GM15510 (cell line): ENCODE data around the gene SLC47A2.

Experiments
- POLR2A ChIP-seq: IDR thresholded peaks from 3 replicates; pipeline ENCODE4 v1.6.1; 2011; ENCODE audit warnings: borderline replicate concordance; ENCODE audit not compliant: insufficient read length; ENCODE audit errors: extremely low read depth

Gene SLC47A2

DNA sequence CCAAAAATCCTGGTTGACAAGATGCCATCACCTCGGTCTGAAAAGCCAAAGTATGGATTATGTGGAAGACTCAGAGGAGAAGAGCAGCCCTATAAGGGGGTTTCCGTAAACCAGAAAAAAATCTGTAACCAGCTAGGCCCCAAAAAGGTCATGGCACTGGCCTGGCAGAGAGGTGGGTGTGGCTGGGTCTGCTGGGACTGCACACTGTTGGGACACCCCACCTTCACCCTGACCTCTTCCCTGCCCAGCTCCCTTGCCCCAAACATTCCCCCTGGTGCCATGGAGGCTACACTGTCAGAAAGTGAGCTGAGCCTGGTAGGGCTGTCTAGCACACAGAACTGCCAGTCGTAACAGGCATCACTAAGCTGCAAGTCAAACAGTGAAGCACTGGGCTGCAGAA lies 6.5 kb downstream of the SLC47A2 start:
- TF ChIP-seq POLR2A: no peak

DNA sequence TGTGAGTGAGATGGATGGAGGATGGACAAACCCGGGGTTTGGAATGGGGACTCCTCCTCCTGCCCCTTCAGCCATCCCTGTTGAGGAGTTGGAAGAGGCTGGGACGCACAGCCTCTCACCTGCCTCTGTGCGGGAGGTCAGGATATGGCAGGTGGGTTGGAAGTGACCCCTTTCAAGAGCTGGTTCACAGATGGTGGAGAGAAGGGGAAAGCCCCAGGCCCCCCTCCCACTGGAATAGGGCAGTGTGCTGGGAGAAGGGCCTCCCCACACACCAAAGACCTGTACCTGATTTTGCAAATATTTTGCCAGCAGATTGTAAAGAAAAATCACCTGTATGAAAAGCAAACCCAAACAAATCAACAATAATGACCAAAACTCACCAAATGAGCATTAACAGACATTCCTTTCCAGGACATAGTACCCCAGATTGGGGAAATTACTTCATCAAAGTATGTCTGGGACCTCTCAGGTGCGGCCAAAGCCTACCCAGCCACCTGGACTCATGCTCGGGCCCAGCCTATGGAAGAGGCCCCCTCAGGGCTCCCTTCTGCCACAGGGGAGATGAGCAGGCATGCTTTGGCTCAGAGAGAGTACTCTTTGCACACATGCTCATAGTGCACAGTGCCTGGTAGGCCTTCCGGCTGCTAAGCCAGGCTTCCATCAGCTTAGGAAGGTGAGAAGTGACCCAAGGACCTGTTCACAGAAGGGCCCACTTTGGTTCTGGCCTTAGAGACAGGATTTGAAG lies 7.8 kb downstream of the SLC47A2 start:
- no peak for TF ChIP-seq POLR2A

DNA sequence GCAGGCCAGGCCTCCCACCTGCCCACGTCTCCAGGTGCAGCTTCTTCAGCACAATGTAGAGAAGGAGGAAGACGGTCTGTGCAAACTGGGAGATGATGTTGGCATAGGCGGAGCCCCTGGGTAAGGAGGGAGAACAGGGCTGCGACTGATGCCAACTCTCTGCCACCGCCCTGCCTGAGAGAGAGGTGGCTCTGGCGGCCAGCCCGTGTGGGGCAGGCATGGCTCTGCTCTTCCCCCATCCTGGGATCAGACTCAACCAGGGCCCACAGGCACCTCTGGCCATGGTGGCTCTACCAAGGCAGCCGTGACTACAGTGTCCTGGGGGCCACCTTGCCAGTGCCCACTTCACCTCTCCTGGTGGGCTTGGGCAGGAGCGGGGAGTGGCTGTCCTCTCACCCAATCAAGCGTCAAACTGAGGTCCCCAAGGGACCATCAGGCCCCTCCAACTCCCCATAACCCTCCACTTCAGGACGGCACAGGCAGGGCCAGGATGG lies 8.6 kb downstream of the SLC47A2 start:
- no peak for TF ChIP-seq POLR2A

DNA sequence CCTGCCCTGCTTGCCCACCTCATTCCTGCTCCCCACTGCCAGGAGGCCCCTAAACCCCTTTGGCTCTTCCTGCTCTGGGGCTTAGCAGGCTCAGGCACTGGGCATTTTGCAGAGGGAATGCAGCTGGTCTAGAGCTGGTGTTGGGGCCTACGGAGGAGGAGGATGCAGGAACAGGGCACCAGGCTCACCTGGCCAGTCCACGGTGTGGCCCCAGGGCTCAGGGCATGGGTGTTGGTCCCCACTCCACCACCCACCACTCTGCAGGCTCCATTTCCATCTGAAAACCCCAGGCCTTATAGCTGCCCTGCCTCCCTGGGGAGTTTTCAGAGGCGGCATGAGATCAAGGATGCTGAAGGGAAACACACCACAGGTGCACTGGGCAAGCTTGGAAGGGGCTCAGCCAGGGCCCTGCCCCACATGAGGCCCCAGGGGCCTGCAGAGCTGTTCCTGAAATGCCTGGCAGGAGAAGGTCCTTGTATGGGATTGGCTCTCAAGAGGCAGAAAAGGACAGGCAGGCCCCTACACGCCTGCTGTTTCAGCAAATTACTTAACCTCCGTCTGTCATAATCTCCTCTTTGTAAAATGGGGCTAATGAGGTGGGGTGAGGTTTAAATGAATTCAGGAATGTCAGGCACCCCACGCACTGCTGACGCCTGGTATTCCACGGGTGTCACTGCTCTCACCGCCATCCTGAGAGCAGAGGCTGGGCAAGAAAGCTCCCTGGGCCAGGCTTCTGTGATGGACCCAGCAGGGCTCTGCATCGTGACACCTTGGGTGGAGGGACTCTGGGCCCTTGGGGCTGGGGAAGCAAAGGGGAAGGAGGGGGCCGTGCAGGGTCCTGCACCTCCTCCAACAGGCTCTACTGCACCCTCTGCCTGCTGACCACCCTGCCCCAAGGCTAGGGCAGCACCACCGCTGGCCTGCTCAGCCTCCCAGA lies 9.3 kb downstream of the SLC47A2 start:
- no peak for TF ChIP-seq POLR2A

DNA sequence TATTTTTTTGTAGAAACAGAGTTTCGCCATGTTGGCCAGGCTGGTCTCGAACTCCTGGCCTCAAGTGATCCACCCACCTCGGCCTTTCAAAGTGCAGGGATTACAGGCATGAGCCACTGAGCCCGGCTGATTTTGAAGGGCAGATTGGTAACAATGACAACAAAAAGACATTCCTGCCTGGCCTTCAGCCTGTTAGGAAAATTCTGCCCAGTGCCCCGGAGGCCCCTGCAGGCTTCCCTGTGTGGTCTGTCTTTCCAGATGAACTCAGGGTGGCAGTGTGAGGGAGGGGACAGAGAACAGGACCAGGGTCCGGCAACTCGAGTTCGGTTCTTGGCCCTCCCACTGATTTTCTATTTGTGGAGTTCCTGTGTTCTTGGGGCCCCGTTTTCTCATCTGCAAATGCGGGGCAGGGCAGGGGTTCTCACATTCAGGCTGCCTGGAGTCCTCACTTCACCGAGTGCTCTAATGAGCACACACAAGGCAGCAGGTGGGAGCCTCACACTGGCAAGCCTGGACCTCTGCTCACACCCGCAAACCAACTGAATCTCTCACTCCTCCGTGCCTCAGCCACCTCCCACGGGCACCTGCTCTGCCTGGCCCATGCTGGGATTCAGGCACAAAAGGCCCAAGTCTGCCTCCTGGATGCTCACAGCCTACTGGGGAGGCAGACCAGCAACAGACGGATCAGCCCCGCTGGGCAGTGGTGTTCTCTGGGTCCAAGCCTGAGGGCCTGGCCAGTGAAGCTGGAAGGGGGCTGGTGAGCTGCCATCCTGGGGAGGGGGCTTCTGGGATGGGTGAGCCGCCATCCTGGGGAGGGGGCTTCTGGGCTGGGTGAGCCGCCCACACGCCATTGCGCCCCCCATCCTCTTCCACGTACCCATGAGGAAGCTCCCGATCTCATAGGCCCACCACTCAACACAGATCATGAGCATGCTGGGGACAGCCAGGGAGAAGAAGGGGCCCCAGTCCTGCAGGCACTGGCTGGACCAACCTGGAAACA lies 10.3 kb downstream of the SLC47A2 start:
- TF ChIP-seq POLR2A: no peak

DNA sequence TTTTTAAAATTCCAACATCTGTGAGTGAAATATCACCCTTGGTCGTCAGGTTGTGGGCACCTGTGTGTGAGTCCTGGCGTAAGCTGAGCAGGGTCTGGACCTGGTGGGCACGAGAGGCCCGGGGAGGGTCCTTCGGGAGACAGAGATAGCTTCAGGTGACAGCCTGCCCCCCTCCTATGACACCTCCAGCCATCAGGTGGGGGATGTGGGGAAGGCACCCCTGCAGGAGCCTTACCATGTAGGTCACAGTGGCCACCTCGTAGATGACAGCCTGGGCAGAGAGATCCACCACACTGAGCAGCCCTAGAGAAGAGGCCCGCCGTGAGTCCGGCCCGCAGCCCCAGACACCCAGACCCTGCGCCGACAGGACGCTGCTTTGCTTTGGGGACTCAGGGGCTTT lies 11.2 kb downstream of the SLC47A2 start:
- no peak for TF ChIP-seq POLR2A

DNA sequence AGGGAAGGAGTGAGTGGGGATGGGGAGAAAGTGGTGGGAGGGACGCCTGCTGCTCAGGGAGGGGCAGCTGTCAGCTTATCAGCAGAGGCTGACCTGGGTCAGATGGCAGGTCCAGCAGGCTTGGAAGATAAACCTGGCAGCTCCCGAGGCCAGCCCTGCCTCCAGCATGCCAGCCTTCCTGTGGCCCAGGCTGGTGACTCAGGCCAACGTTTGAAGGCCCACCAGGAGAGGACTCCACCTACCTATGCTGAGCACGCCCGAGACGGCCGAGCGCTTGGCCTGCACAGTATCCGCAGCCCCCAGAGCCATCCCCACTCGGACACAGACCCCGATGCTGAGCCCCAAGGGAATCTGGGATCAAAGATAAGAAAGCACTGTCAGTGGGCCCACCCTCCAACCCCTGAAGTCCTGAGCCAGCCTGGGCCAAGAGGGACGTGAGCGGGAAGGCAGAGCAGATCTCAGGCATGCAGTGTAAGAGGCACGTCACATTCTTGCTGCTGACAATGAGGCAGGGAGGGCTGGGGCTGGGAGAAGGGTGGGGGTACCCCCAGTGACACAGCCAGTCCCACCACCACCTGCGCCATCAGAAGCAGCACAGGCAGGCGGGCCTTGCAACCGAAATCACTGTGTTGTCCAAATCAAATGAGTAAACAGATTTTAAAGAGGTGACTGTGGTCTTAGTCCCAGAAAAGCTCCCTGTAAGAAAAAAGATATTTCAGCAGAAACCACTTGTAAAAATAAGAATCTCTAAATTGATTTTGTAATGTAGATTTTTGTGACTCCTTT lies 12.4 kb downstream of the SLC47A2 start:
- no peak for TF ChIP-seq POLR2A

DNA sequence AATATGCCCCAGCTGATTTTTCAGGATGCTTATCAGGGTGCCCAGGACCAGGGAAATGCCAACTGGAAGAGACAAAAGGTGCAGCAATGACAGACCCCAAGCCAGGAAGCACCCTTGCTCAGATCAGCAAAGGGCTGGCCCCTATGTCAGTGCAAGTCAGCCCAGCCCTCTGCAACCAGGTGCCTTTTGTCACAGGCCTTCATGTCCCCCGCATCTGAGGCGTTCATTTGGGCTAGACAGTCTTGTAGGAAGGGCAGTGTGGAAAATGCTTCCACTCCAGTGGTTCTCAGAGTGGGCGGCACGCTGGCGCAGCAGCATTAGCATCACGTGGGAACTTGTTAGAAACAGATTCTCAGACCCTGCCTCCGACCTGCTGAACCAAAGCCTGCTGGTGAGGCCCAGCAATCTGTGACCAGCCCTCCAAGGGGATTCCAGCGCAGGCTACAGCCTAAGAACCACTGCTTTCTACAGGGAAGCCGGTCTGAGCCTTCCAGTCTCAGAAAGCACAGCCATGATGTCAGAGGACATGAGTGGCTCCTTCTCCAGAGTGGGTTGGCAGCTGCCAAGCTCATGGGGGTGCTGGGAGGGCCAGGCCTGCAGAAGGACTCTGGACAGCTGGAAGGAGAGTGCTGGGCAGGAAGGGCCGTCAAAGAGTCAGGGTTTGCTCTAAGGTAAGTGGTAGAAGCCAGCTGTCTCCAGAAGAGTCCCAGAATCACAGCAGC lies 13.1 kb downstream of the SLC47A2 start:
- no peak for TF ChIP-seq POLR2A

DNA sequence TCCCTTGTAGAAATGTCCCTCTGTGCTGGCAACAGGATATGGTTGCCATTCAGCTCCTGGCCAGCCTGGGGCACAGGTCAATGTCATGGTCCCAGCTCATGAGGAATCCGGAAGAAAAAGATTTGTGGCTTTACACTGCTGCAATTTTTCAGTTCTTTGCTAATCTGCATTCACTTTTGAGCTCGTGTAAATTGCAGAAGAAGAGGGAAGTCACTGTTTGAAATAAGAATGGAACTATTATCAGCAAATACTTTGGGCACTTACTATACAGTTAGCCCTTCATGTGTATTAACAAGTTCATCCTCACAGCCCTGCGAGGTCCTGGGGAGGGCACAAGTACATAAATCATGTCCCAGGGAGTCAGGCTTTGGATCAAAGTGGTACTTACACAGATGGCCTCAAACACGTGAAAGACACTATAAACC lies 14.2 kb downstream of the SLC47A2 start:
- TF ChIP-seq POLR2A: no peak

DNA sequence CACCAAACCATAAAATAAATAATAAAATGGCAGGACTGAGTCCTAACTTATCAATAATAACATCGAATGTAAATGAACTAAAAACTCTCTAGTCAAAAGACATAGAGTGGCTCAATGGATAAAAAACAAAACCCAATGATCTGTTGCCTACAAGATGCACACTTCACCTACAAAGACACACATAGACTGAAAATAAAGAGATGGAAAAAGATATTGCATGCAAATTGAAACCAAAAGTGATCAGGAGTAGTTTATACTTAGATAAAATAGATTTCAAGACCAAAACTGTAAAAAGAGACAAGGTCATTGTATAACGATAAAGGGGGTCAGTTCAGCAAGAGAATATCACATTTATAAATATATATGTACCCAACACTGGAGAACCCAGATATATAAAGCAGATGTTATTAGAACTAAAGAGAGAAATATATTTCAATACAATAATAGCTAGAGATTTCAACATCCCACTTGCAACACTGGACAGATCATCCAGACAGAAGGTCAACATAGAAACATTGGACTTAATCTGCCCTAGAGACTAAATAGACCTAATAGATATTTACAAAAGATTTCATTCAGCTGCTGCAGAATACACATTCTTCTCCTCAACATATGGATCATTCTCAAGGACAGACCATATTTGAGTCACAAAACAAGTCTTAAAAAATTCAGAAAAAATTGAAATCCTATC lies 29.8 kb downstream of the SLC47A2 start:
- no peak for TF ChIP-seq POLR2A

DNA sequence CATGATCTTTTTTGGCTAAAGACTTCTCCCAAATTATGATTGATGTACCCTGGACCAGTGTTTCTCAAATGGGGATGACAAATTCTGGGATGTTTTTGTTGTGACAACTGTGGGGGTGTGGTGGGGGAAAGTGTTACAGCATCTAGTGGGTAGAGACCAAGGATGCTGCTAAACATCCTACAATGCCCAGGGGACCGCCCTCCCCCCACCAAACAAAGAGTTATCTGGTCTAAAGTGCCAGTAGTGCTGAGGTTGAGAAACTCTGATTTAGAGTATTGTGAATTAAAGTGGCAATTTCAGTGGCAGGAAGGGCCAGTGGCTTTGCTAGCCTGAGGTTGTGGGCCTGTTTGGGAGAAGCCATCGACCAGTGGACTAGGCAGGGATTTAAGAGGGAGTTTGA lies 33.3 kb downstream of the SLC47A2 start:
- no peak for TF ChIP-seq POLR2A
